ENCODE results near the gene WIF1. TPM values are rescaled to one million over a fixed set of nuclear protein-coding genes. Genes with fewer than 3 reads are reported as not detected.

The WIF1 gene
- total RNA-seq, 4 donors from 2014 or later, result 1.6 to 3.0 TPM; not detected in 2

GRCh38 chr12:65093606-65094005 lies 27.5 kb downstream of the WIF1 start:
- Histone ChIP-seq H3K27me3 (peaks cover 26% of the 10 kb centered on the region), H3K4me3 (no peak overlapping the region), H3K27ac (no peak overlapping the region), H3K4me1 (no peaks in the 10 kb centered on the region), H3K36me3 (no peaks in the 10 kb centered on the region), H3K9me3 (no peaks in the 10 kb centered on the region)
- TF ChIP-seq CTCF (IDR thresholded peaks at IDR 0.05) (no peak), POLR2AphosphoS5 (IDR thresholded peaks at IDR 0.05) (no peak), EP300 (IDR thresholded peaks at IDR 0.05) (no peak), POLR2A (IDR thresholded peaks at IDR 0.05) (no peak)
- ATAC-seq, result no peak
- 18 to 26% methylated on average over 5 of the region's 5 CpGs for WGBS, 2 donors (ENCODE audit: low coverage in 1 of 2)

DNA sequence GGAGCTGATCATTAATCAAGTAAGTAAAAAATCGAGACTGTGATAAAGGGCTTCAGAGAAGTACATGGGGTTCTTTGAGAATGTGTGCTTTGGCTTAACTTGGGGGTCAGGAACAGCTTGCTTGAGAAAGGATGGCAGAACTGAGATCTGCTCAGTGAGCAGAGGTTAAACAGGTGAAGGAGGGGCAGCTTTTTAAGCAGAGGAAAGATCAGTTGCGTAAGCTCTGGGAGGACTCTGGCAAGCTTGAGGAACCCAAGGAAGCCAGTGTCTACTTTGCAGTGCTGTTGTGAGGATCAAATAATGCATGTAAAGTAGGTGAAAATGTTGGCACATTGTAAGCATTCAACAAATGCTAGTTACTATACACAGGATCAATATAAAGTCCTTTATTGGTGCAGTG lies 30.6 kb downstream of the WIF1 start:
- H3K36me3 ChIP-seq, result no peaks in the 10 kb centered on the region
- ATAC-seq, result no peak
- no peak overlapping the region for H3K4me3 ChIP-seq
- H3K27me3 ChIP-seq, result peaks cover 38% of the 10 kb centered on the region
- no peaks in the 10 kb centered on the region for H3K4me1 ChIP-seq
- WGBS, 2 donors (ENCODE audit: low coverage in 1 of 2), result 33 to 56% methylated on average over 1 to 2 of the region's 2 CpGs
- H3K9me3 ChIP-seq, result no peaks in the 10 kb centered on the region
- TF ChIP-seq POLR2AphosphoS5 (IDR thresholded peaks at IDR 0.05), result no peak
- no peak for TF ChIP-seq EP300 (IDR thresholded peaks at IDR 0.05)
- TF ChIP-seq CTCF (IDR thresholded peaks at IDR 0.05), result no peak
- no peak for TF ChIP-seq POLR2A (IDR thresholded peaks at IDR 0.05)
- H3K27ac ChIP-seq, result no peak overlapping the region

DNA sequence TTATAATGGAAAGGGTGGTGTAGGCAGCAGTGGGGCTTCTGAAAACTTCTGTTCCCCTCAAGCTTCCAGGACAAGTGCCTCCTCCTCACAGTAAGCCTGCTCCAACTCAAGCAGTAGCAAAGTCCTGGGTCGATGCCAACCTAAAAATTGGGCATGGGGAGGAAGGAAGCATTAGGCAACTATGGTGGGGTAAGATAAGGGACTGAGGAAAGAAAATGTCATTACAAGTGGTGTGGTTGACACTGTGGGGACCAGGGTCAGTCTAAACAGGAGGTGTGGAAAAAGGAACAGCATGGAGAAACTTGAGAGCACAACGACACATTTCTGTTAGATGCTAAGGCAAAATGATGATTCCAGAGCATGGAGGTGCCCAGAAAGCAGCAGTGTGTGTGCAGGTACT lies 34.9 kb downstream of the WIF1 start:
- peaks cover 21% of the 10 kb centered on the region for H3K27me3 ChIP-seq
- WGBS, 2 donors (ENCODE audit: low coverage in 1 of 2), result 82 to 83% methylated on average over 1 to 2 of the region's 2 CpGs
- TF ChIP-seq POLR2A (IDR thresholded peaks at IDR 0.05) (no peak), CTCF (IDR thresholded peaks at IDR 0.05) (no peak), POLR2AphosphoS5 (IDR thresholded peaks at IDR 0.05) (no peak), EP300 (IDR thresholded peaks at IDR 0.05) (no peak)

DNA sequence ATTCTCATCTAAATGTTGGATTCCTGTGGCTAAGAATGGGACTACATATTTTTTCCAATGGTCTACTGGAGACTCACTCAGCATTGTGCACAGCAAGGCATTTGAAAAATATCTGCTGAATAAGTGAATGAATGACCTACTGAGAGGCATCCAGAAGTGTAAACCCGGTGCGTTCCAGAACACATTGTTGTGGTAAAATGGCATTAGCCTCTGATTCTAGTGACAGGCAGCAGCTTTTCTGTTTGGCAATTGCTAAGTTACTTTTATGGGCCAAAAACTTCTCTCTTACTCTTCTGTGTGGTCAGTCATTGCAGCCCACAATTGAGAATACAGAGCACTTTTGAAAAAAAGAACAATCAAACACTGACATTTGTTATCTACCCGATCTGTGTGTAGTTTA lies 36.5 kb downstream of the WIF1 start:
- H3K36me3 ChIP-seq, result no peaks in the 10 kb centered on the region
- no peak for ATAC-seq
- H3K9me3 ChIP-seq, result no peaks in the 10 kb centered on the region
- no peak overlapping the region for H3K4me3 ChIP-seq
- no peak overlapping the region for H3K27ac ChIP-seq
- TF ChIP-seq POLR2A (IDR thresholded peaks at IDR 0.05), result no peak
- TF ChIP-seq CTCF (IDR thresholded peaks at IDR 0.05), result no peak
- no peak for TF ChIP-seq EP300 (IDR thresholded peaks at IDR 0.05)
- no peak for TF ChIP-seq POLR2AphosphoS5 (IDR thresholded peaks at IDR 0.05)
- no peaks in the 10 kb centered on the region for H3K4me1 ChIP-seq
- WGBS, 2 donors (ENCODE audit: low coverage in 1 of 2), result 44 to 74% methylated on average over 2 to 3 of the region's 3 CpGs
- H3K27me3 ChIP-seq, result peaks cover 11% of the 10 kb centered on the region

More for the DNA sequence above, 34.9 kb downstream of the WIF1 start:
- Histone ChIP-seq H3K4me3 (no peak overlapping the region), H3K27ac (no peak overlapping the region), H3K9me3 (no peaks in the 10 kb centered on the region), H3K4me1 (no peaks in the 10 kb centered on the region), H3K36me3 (no peaks in the 10 kb centered on the region)
- ATAC-seq, result no peak

- Histone ChIP-seq H3K9me3 (no peaks in the 10 kb centered on the region), H3K27me3 (peaks cover 16% of the 10 kb centered on the region), H3K36me3 (no peaks in the 10 kb centered on the region), H3K27ac (no peak overlapping the region), H3K4me1 (no peaks in the 10 kb centered on the region), H3K4me3 (no peak overlapping the region)
- no peak for ATAC-seq
- TF ChIP-seq CTCF (IDR thresholded peaks at IDR 0.05), result no peak
- no peak for TF ChIP-seq EP300 (IDR thresholded peaks at IDR 0.05)
- no peak for TF ChIP-seq POLR2A (IDR thresholded peaks at IDR 0.05)
- 91 to 100% methylated on average over 2 of the region's 2 CpGs for WGBS, 2 donors (ENCODE audit: low coverage in 1 of 2)
Measured at GRCh38 chr12:65083581-65083980, 37.5 kb downstream of the WIF1 start.

Data from gastroesophageal sphincter (tissue), 4 donors.